ENCODE measurements around the gene PLXNA3.

Gene PLXNA3

GRCh38 chrX:154417157-154417556 is 40.9 kb upstream of the PLXNA3 start:
- H3K4me3 ChIP-seq (replicated peaks in 1 of 2; ENCODE audit: low read depth in 2 of 2, low read length in 2 of 2): no peak overlapping the region
- TF ChIP-seq CTCF (IDR thresholded peaks at IDR 0.05; ENCODE audit: low read depth, low read length): no peak
- DNase-seq (ENCODE audit: low read depth in 2 of 2): no peak

- TF ChIP-seq CTCF (IDR thresholded peaks at IDR 0.05; ENCODE audit: low read depth, low read length): no peak
- DNase-seq (ENCODE audit: low read depth in 2 of 2): no peak
- no peak overlapping the region for H3K4me3 ChIP-seq (replicated peaks in 1 of 2; ENCODE audit: low read depth in 2 of 2, low read length in 2 of 2)
These were observed 38.9 kb upstream of the PLXNA3 start for GRCh38 chrX:154419189-154419588.

GRCh38 chrX:154419688-154420401 is 38.2 kb upstream of the PLXNA3 start:
- DNase-seq (ENCODE audit: low read depth in 2 of 2): no peak
- no peak for TF ChIP-seq CTCF (IDR thresholded peaks at IDR 0.05; ENCODE audit: low read depth, low read length)
- H3K4me3 ChIP-seq (replicated peaks in 1 of 2; ENCODE audit: low read depth in 2 of 2, low read length in 2 of 2): no peak overlapping the region

GRCh38 chrX:154420402-154420756 is 37.7 kb upstream of the PLXNA3 start:
- DNase-seq (ENCODE audit: low read depth in 2 of 2): no peak
- TF ChIP-seq CTCF (IDR thresholded peaks at IDR 0.05; ENCODE audit: low read depth, low read length): no peak

GRCh38 chrX:154426916-154427770 is 30.9 kb upstream of the PLXNA3 start:
- no peak for TF ChIP-seq CTCF (IDR thresholded peaks at IDR 0.05; ENCODE audit: low read depth, low read length)
- H3K4me3 ChIP-seq (replicated peaks in 1 of 2; ENCODE audit: low read depth in 2 of 2, low read length in 2 of 2): no peak overlapping the region

More at GRCh38 chrX:154420402-154420756, 37.7 kb upstream of the PLXNA3 start:
- H3K4me3 ChIP-seq (replicated peaks in 1 of 2; ENCODE audit: low read depth in 2 of 2, low read length in 2 of 2): no peak overlapping the region

GRCh38 chrX:154428176-154429171 is 29.6 kb upstream of the PLXNA3 start, which contains the start of gene ATP6AP1:
TSS of gene ATP6AP1 (plus strand) at chrX:154428677. CDS start at chrX:154428693, 16 bp downstream.
- TF ChIP-seq CTCF (IDR thresholded peaks at IDR 0.05; ENCODE audit: low read depth, low read length): no peak
- peak within 1 kb of the TSS; percentile 69 to 73 for H3K4me3 ChIP-seq (replicated peaks in 1 of 2; ENCODE audit: low read depth in 2 of 2, low read length in 2 of 2)
- DNase-seq (ENCODE audit: low read depth in 2 of 2): peak; percentile 94 to 96

More at GRCh38 chrX:154426916-154427770, 30.9 kb upstream of the PLXNA3 start:
- DNase-seq (ENCODE audit: low read depth in 2 of 2): no peak

Measured in cardiac fibroblast (primary cell).